HepG2 (cell line): Measurements from ENCODE around the gene TMEM44. TPM values are rescaled to one million over a fixed set of nuclear protein-coding genes. Genes with fewer than 3 reads are reported as not detected.

Source experiments
- ATAC-seq: fragments of 200-7000 bp; cut with Tn5 transposase; 3 replicates; pipeline ENCODE4 v1.9.1; 2020; ENCODE audit warnings: mild to moderate bottlenecking, moderate library complexity
- BruUV-seq: library from RNA; stranded (reverse); fragments of 400-500 nt; replicated peaks from 2 replicates; lab custom pipeline; 2021; lab: Mats Ljungman, UMichigan
- CTCF ChIA-PET: fragments of 300-600 bp; formaldehyde crosslinking; extraction: SDS; loops from one replicate; lab custom pipeline; 2021; ENCODE audit warnings: low total read pairs, inconsistent platforms, low intra/inter-chr PET ratio; lab: Yijun Ruan, JAX
- POLR2A ChIA-PET: fragments of 350-600 bp; sonication (Branson Sonifier 250); formaldehyde crosslinking; loops from one replicate; lab custom pipeline; 2020; ENCODE audit warnings: antibody characterized with exemption, inconsistent platforms; lab: Yijun Ruan, JAX
- DNase-seq: peaks from one replicate; pipeline ENCODE4 v3.0.0-alpha.2; 2015; ENCODE audit warnings: low spot score
- FAIRE-seq: peaks from 3 replicates; lab custom pipeline; 2011; peaks lifted over from hg19 to GRCh38; lab: Jason Lieb, UNC
- H2AFZ ChIP-seq: one replicate; pipeline ENCODE4 v1.6.1; 2011; ENCODE audit warnings: low read length, inconsistent platforms
- H3K27ac ChIP-seq: fragments of 300-600 bp; 3 replicates; pipeline ENCODE4 v1.8.0; 2011; ENCODE audit warnings: mixed run types, mild to moderate bottlenecking, mixed read lengths, low read length, inconsistent platforms; ENCODE audit not compliant: insufficient read depth; ENCODE audit errors: extremely low read length
- H3K27me3 ChIP-seq, 2 experiments: fragments of 200-600 bp in 1 of 2; 2 replicates in 1 of 2; 3 replicates in 1 of 2; pipeline versions ENCODE4 v1.6.0 to v1.8.0; 2011; ENCODE audit warnings: low read length in 2 of 2, mild to moderate bottlenecking in 2 of 2, moderate library complexity in 2 of 2, inconsistent platforms in 1 of 2; ENCODE audit not compliant: insufficient read depth in 2 of 2, control insufficient read depth in 1 of 2
- H3K36me3 ChIP-seq, 2 experiments: fragments of 200-600 bp in 1 of 2; replicated peaks in 1 of 2; 2 replicates in 1 of 2; 3 replicates in 1 of 2; pipeline versions ENCODE4 v1.5.1 to v1.8.0; 2011; ENCODE audit warnings: low read length in 2 of 2, inconsistent platforms in 1 of 2; ENCODE audit not compliant: insufficient read depth in 2 of 2, control insufficient read depth in 1 of 2
- H3K4me1 ChIP-seq: 2 replicates; pipeline ENCODE4 v1.5.1; 2012; ENCODE audit warnings: low read length, inconsistent platforms; ENCODE audit not compliant: insufficient read depth
- H3K4me2 ChIP-seq: 2 replicates; pipeline ENCODE4 v1.6.0; 2011; ENCODE audit warnings: low read depth, low read length, inconsistent platforms
- H3K4me3 ChIP-seq, 3 experiments: fragments of 200-600 bp in 1 of 3; sonication (generic), shearing (Covaris generic) in 1 of 3; replicated peaks in 1 of 3; 2 replicates each; pipeline ENCODE4 v1.5.1; 2011 to 2016; ENCODE audit warnings: low read length in 3 of 3, inconsistent platforms in 2 of 3, low read depth in 2 of 3, mild to moderate bottlenecking in 2 of 3, control low read depth in 1 of 3, mixed read lengths in 1 of 3; ENCODE audit not compliant: insufficient read depth in 1 of 3
- H3K79me2 ChIP-seq: one replicate; pipeline ENCODE4 v1.6.1; 2011; ENCODE audit warnings: low read length, inconsistent platforms; ENCODE audit not compliant: insufficient read depth
- H3K9ac ChIP-seq: 2 replicates; pipeline ENCODE4 v1.6.0; 2011; ENCODE audit warnings: mild to moderate bottlenecking, low read depth, low read length, inconsistent platforms; ENCODE audit not compliant: insufficient read depth
- H3K9me3 ChIP-seq: 2 replicates; pipeline ENCODE4 v1.5.1; 2012; ENCODE audit warnings: mild to moderate bottlenecking, low read length
- H4K20me1 ChIP-seq: 2 replicates; pipeline ENCODE4 v1.6.0; 2011; ENCODE audit warnings: inconsistent platforms, mild to moderate bottlenecking, low read length, moderate library complexity; ENCODE audit not compliant: insufficient read depth
- ESRRA ChIP-seq: sonication (generic); formaldehyde crosslinking; IDR thresholded peaks from 2 replicates; pipeline ENCODE4 v1.5.1; 2020; ENCODE audit warnings: mild to moderate bottlenecking, low read depth, missing genetic modification reagents
- FOSL1 ChIP-seq: sonication (generic); formaldehyde crosslinking; IDR thresholded peaks from 2 replicates; pipeline ENCODE4 v1.9.0; 2021; ENCODE audit warnings: missing genetic modification reagents, borderline replicate concordance
- FOXM1 ChIP-seq: sonication (generic); formaldehyde crosslinking; IDR thresholded peaks from 2 replicates; pipeline ENCODE4 v1.5.0; 2020; ENCODE audit warnings: missing genetic modification reagents
- HMG20A ChIP-seq: IDR thresholded peaks from 2 replicates; pipeline ENCODE4 v1.6.1; 2016; ENCODE audit warnings: borderline replicate concordance
- KAT8 ChIP-seq: IDR thresholded peaks from 2 replicates; pipeline ENCODE4 v1.6.1; 2016; ENCODE audit warnings: missing genetic modification reagents, missing compliant biosample characterization
- NAIF1 ChIP-seq: sonication (generic); formaldehyde crosslinking; IDR thresholded peaks from 2 replicates; pipeline ENCODE4 v1.5.0; 2020; ENCODE audit warnings: mild to moderate bottlenecking, missing genetic modification reagents, borderline replicate concordance
- PHF21A ChIP-seq: sonication (generic); formaldehyde crosslinking; IDR thresholded peaks from 2 replicates; pipeline ENCODE4 v1.5.0; 2020; ENCODE audit warnings: mild to moderate bottlenecking, missing genetic modification reagents
- PREB ChIP-seq: sonication (generic); formaldehyde crosslinking; IDR thresholded peaks from 2 replicates; pipeline ENCODE4 v1.4.0; 2020; ENCODE audit warnings: missing genetic modification reagents
- SOX5 ChIP-seq: IDR thresholded peaks from 2 replicates; pipeline ENCODE4 v1.6.1; 2016; ENCODE audit warnings: borderline replicate concordance
- SPEN ChIP-seq: sonication (generic); formaldehyde crosslinking; IDR thresholded peaks from 2 replicates; pipeline ENCODE4 v1.5.1; 2020; ENCODE audit warnings: low read depth, mild to moderate bottlenecking, missing genetic modification reagents
- STAT5B ChIP-seq: sonication (generic); formaldehyde crosslinking; IDR thresholded peaks from 2 replicates; pipeline ENCODE4 v1.4.0; 2020; ENCODE audit warnings: missing genetic modification reagents
- TOPORS ChIP-seq: sonication (generic); formaldehyde crosslinking; IDR thresholded peaks from 2 replicates; pipeline ENCODE4 v1.8.0; 2023; ENCODE audit warnings: mild to moderate bottlenecking, missing genetic modification reagents
- TSC22D2 ChIP-seq: sonication (generic); formaldehyde crosslinking; IDR thresholded peaks from 2 replicates; pipeline ENCODE4 v1.5.1; 2020; ENCODE audit warnings: missing genetic modification reagents, mild to moderate bottlenecking, borderline replicate concordance
- YY1 ChIP-seq: IDR thresholded peaks from 2 replicates; pipeline ENCODE4 v1.6.1; 2011; ENCODE audit warnings: low read length, low read depth, moderate library complexity, mild to moderate bottlenecking; ENCODE audit not compliant: insufficient read depth, insufficient replicate concordance
- ZNF260 ChIP-seq: sonication (generic); formaldehyde crosslinking; IDR thresholded peaks from 2 replicates; pipeline ENCODE4 v1.4.0; 2020; ENCODE audit warnings: missing genetic modification reagents, low read depth, mild to moderate bottlenecking, borderline replicate concordance
- ZNF333 ChIP-seq: sonication (generic); formaldehyde crosslinking; IDR thresholded peaks from 2 replicates; pipeline ENCODE4 v1.4.0; 2020; ENCODE audit warnings: mild to moderate bottlenecking, missing genetic modification reagents, borderline replicate concordance
- ZNF460 ChIP-seq: sonication (generic); formaldehyde crosslinking; IDR thresholded peaks from 2 replicates; pipeline ENCODE4 v1.5.1; 2020; ENCODE audit warnings: missing genetic modification reagents, mild to moderate bottlenecking, borderline replicate concordance
- ZNF747 ChIP-seq: sonication (generic); formaldehyde crosslinking; IDR thresholded peaks from 2 replicates; pipeline ENCODE4 v1.8.1; 2023; ENCODE audit warnings: missing genetic modification reagents, mild to moderate bottlenecking, borderline replicate concordance
- ZNF788 ChIP-seq: sonication (generic); formaldehyde crosslinking; IDR thresholded peaks from 2 replicates; pipeline ENCODE4 v1.5.0; 2020; ENCODE audit warnings: mild to moderate bottlenecking, missing genetic modification reagents, borderline replicate concordance
- ZNF816 ChIP-seq: sonication (generic); formaldehyde crosslinking; IDR thresholded peaks from 2 replicates; pipeline ENCODE4 v1.8.0; 2022; ENCODE audit warnings: missing genetic modification reagents, mild to moderate bottlenecking, borderline replicate concordance
- WGBS: methylation state at CpG from one replicate; pipeline ENCODE4 v1.1.6; 2017; ENCODE audit warnings: low lambda C conversion rate; 5-methylcytosine and 5-hydroxymethylcytosine counted together
- in situ Hi-C: cut with HindIII; loops from 2 replicates; pipeline ENCODE4 v1.10.0; 2017; ENCODE audit warnings: low pct_unique_long_range_greater_than_20kb; ENCODE audit not compliant: extremely low pct_ligation_motif_present
- intact Hi-C: fragments of 100-400 bp; cut with micrococcal nuclease; formaldehyde crosslinking; loops from one replicate; pipeline ENCODE4 v1.10.0; 2022; ENCODE audit not compliant: unreplicated experiment
- polyA plus RNA-seq, 8 experiments: library from polyadenylated mRNA; depleted of rRNA in 3 of 8; stranded (reverse) in 7 of 8; unstranded in 1 of 8; fragments of >200 nt; fragmentation: Illumina TruSeq in 4 of 8; extraction: Trizol in 4 of 8; gene quantifications; 2 replicates each; pipeline versions ENCODE4 v1.2.1 to v1.2.3, GENCODE V29; 2011 to 2016; ENCODE audit warnings: low read depth in 4 of 8, missing spikeins in 1 of 8, mixed read lengths in 1 of 8; ENCODE audit not compliant: insufficient read depth in 1 of 8
- total RNA-seq, 5 experiments: library from RNA; depleted of rRNA; stranded (reverse); fragments of >200 nt; fragmentation: Illumina TruSeq; extraction: Trizol; gene quantifications; 2 replicates each; pipeline ENCODE4 v1.2.3, GENCODE V29; 2016; ENCODE audit warnings: low read depth in 1 of 5

TMEM44 gene
- total and polyA plus RNA-seq, 2 of the 13 experiments (the other 11 are each of a cell fraction or from before 2014, with no cell fraction given): 7.3 to 13.8 TPM

GRCh38 chr3:194569252-194569651 is 64.0 kb downstream of the TMEM44 start:
- H2AFZ ChIP-seq: no peak overlapping the region
- peaks cover 48% of the 10 kb centered on the region for H3K4me1 ChIP-seq
- no peak overlapping the region for H3K9ac ChIP-seq
- no peak overlapping the region for H3K4me3 ChIP-seq
- no peak overlapping the region for H3K27ac ChIP-seq
- TF ChIP-seq ZNF788 (CRISPR knock-in tag) (no peak), ZNF816 (CRISPR knock-in tag) (no peak), STAT5B (CRISPR knock-in tag) (no peak), TSC22D2 (CRISPR knock-in tag) (no peak), SOX5 (CRISPR knock-in tag) (no peak), ZNF460 (no peak), ZNF333 (CRISPR knock-in tag) (no peak), SPEN (CRISPR knock-in tag) (no peak), PHF21A (CRISPR knock-in tag) (no peak), PREB (no peak), TOPORS (no peak), HMG20A (CRISPR knock-in tag) (no peak), FOSL1 (CRISPR knock-in tag) (no peak), ZNF260 (no peak), YY1 (no peak), ESRRA (CRISPR knock-in tag) (no peak), FOXM1 (no peak), NAIF1 (no peak), ZNF747 (CRISPR knock-in tag) (no peak), KAT8 (CRISPR knock-in tag) (no peak)
- no peaks in the 10 kb centered on the region for H3K79me2 ChIP-seq
- no peaks in the 10 kb centered on the region for H3K9me3 ChIP-seq
- no peaks in the 10 kb centered on the region for H4K20me1 ChIP-seq
- no peaks in the 10 kb centered on the region for H3K27me3 ChIP-seq
- intact Hi-C loops (no loop called here), in situ Hi-C loops (no loop called here)
- 73% methylated on average over 12 of the region's 12 CpGs for WGBS
- no peak for FAIRE-seq
- no peak overlapping the region for H3K4me2 ChIP-seq
- BruUV-seq: no TSS peak
- no peak for DNase-seq
- CTCF ChIA-PET: no interaction called here
- POLR2A ChIA-PET: interaction anchor here (0.7 kb wide), 1 partner anchor 73 kb away, joined by 3 read pairs; no protein-coding TSS in a partner anchor
- ATAC-seq: no peak
- no peaks in the 10 kb centered on the region for H3K36me3 ChIP-seq
